ENCODE results near the gene HCFC2.
"Not testable (repeated sequence)": the region's sequence is repeated elsewhere in the genome, so short reads cannot be mapped to it uniquely, and the experiment has no call there.

Gene HCFC2

GRCh38 chr12:104064031-104064841 lies at the start of gene HCFC2:
Gene HCFC2, plus strand, starts transcription at chr12:104064531. Its CDS starts 30 bp downstream, at chr12:104064561.
- DNase-seq: peak; percentile 63

GRCh38 chr12:104021862-104022261 lies 42.5 kb upstream of the HCFC2 start:
- DNase-seq: not testable (repeated sequence)

- DNase-seq: no peak
Observed at GRCh38 chr12:104022786-104023185, 41.5 kb upstream of the HCFC2 start.

- no peak for DNase-seq
Observed at GRCh38 chr12:104023710-104024109, 40.6 kb upstream of the HCFC2 start.

GRCh38 chr12:104024348-104024747 lies 40.0 kb upstream of the HCFC2 start:
- DNase-seq: no peak

GRCh38 chr12:104025771-104026170 lies 38.6 kb upstream of the HCFC2 start:
- no peak for DNase-seq

GRCh38 chr12:104026841-104027599 lies 37.3 kb upstream of the HCFC2 start:
- DNase-seq: no peak

GRCh38 chr12:104030596-104030995 lies 33.7 kb upstream of the HCFC2 start:
- DNase-seq: not testable (repeated sequence)

GRCh38 chr12:104036143-104036542 lies 28.2 kb upstream of the HCFC2 start:
- DNase-seq: not testable (repeated sequence)

GRCh38 chr12:104039769-104040168 lies 24.6 kb upstream of the HCFC2 start:
- DNase-seq: not testable (repeated sequence)

- no peak for DNase-seq
Observed at GRCh38 chr12:104042580-104042979, 21.8 kb upstream of the HCFC2 start.

- no peak for DNase-seq
Observed at GRCh38 chr12:104044158-104044557, 20.2 kb upstream of the HCFC2 start.

- DNase-seq: no peak
Observed at GRCh38 chr12:104046306-104046705, 18.0 kb upstream of the HCFC2 start.

GRCh38 chr12:104048162-104048561 lies 16.2 kb upstream of the HCFC2 start:
- no peak for DNase-seq

- no peak for DNase-seq
Observed at GRCh38 chr12:104048811-104049210, 15.5 kb upstream of the HCFC2 start.

- peak; percentile 57 for DNase-seq
Observed at GRCh38 chr12:104049278-104049902, 14.9 kb upstream of the HCFC2 start.

GRCh38 chr12:104049903-104050356 lies 14.4 kb upstream of the HCFC2 start, which contains the start of gene GLT8D2:
Gene GLT8D2, minus strand, starts transcription at chr12:104050187. Its CDS starts 30,539 bp downstream, at chr12:104019648.
- no peak for DNase-seq

GRCh38 chr12:104050436-104050835 lies 13.9 kb upstream of the HCFC2 start:
- no peak for DNase-seq

GRCh38 chr12:104054681-104055346 lies 9.5 kb upstream of the HCFC2 start:
- DNase-seq: no peak

- DNase-seq: no peak
Observed at GRCh38 chr12:104055686-104056388, 8.5 kb upstream of the HCFC2 start.

- DNase-seq: no peak
Observed at GRCh38 chr12:104056419-104056972, 7.8 kb upstream of the HCFC2 start.

- DNase-seq: peak; percentile 13
Observed at GRCh38 chr12:104057771-104058197, 6.5 kb upstream of the HCFC2 start.
